Spleen (tissue), 11 donors: ENCODE measurements around the gene WDR6. TPM values are rescaled to one million over a fixed set of nuclear protein-coding genes. Genes with fewer than 3 reads are reported as not detected.

Experiments used
- DNase-seq: peaks from one replicate; pipeline ENCODE4 v3.0.0-alpha.2; 2020
- H3K27ac ChIP-seq, 8 donors: fragments of 200-600 bp; sonication (generic) in 7 of 8; 1 replicate in 4 of 8; 2 replicates in 4 of 8; pipeline versions ENCODE4 v1.5.0 to v1.8.0; 2016 to 2021; ENCODE audit warnings: inconsistent platforms in 4 of 8, mild to moderate bottlenecking in 4 of 8, moderate library complexity in 1 of 8
- H3K27me3 ChIP-seq, 7 donors: fragments of 200-600 bp; sonication (generic) in 6 of 7; replicated peaks in 1 of 7; 1 replicate in 4 of 7; 2 replicates in 3 of 7; pipeline versions ENCODE4 v1.5.0 to v1.8.0; 2016 to 2021; ENCODE audit warnings: inconsistent platforms in 3 of 7, mild to moderate bottlenecking in 1 of 7
- H3K36me3 ChIP-seq, 6 donors: fragments of 200-600 bp; sonication (generic) in 5 of 6; 1 replicate in 4 of 6; 2 replicates in 2 of 6; pipeline versions ENCODE4 v1.5.0 to v1.8.0; 2016 to 2021; ENCODE audit warnings: inconsistent platforms in 2 of 6
- H3K4me1 ChIP-seq, 6 donors: fragments of 200-600 bp; sonication (generic) in 5 of 6; 1 replicate in 3 of 6; 2 replicates in 3 of 6; pipeline versions ENCODE4 v1.5.0 to v1.8.0; 2016 to 2021; ENCODE audit warnings: inconsistent platforms in 3 of 6
- H3K4me3 ChIP-seq, 8 donors: fragments of 200-600 bp; sonication (generic) in 7 of 8; 1 replicate in 4 of 8; 2 replicates in 4 of 8; pipeline versions ENCODE4 v1.5.0 to v1.8.0; 2016 to 2021; ENCODE audit warnings: inconsistent platforms in 4 of 8, mild to moderate bottlenecking in 4 of 8, moderate library complexity in 2 of 8
- H3K9me3 ChIP-seq, 8 donors: fragments of 200-600 bp; sonication (generic) in 7 of 8; 1 replicate in 4 of 8; 2 replicates in 4 of 8; pipeline versions ENCODE4 v1.5.0 to v1.8.0; 2016 to 2021; ENCODE audit warnings: inconsistent platforms in 4 of 8
- POLR2A ChIP-seq, 3 donors: fragments of 450-650 bp; IDR thresholded peaks; one replicate each; pipeline ENCODE4 v1.5.1; 2017; ENCODE audit warnings: antibody characterized with exemption in 3 of 3, mild to moderate bottlenecking in 1 of 3
- POLR2AphosphoS5 ChIP-seq, 3 donors: sonication (generic); formaldehyde crosslinking; IDR thresholded peaks; one replicate each; pipeline ENCODE4 v1.5.1; 2017; ENCODE audit warnings: antibody characterized with exemption in 3 of 3
- WGBS, 5 donors: extraction: QIAGEN DNeasy Blood & Tissue Kit in 3 of 5; methylation state at CpG; one replicate each; pipeline versions ENCODE4 v1.1.5 to v1.1.7; 2013 to 2018; 5-methylcytosine and 5-hydroxymethylcytosine counted together
- intact Hi-C: fragments of 100-400 bp; cut with DNase I; formaldehyde crosslinking; loops from one replicate; pipeline ENCODE4 v1.15.0; 2023; ENCODE audit warnings: low total_unique reads
- polyA plus RNA-seq, 3 donors: library from polyadenylated mRNA; stranded (reverse); fragments of 200-250 nt; gene quantifications; one replicate each; pipeline ENCODE4 v1.2.1, GENCODE V29; 2013
- total RNA-seq, 7 donors: library from RNA; depleted of rRNA in 3 of 7; stranded (reverse); fragments of >200 nt in 3 of 7; fragmentation: NEBNext Ultra II Directional in 4 of 7; extraction: Animal tissue kit (Norgen Biotek cat#: 25700) in 4 of 7; gene quantifications; one replicate each; pipeline versions ENCODE4 v1.1.0 to v1.2.1, GENCODE V29; 2016 to 2021
- TF ChIP-seq, protein P1 (sequence below), 11 experiments: fragments of 200-600 bp in 7 of 11; fragments of 450-650 bp in 4 of 11; sonication (generic) in 4 of 11; IDR thresholded peaks in 8 of 11; conservative IDR thresholded peaks in 3 of 11; 1 replicate in 7 of 11; 2 replicates in 4 of 11; pipeline versions ENCODE4 v1.4.0 to v1.8.0; 2016 to 2021; ENCODE audit warnings: antibody characterized with exemption in 11 of 11, inconsistent platforms in 4 of 11, mild to moderate bottlenecking in 1 of 11
- donor health status: healthy with polysubstance abuse.
- donor health status: DM: no; HTN: no; CAD: no; lungs with moderate emphysema.
- donor health status: DM: no; HTN: no; CAD: no.
- donor health status: Bipolar disorder and iron deficiency.
- donor health status: healthy.
- donor health status: DM: no; HTN: no; CAD: no.
- donor health status: DM: yes; HTN: yes; CAD: no.

The WDR6 gene
- total and polyA plus RNA-seq, 10 donors, result 96.9 to 171 (median 142) TPM

DNA sequence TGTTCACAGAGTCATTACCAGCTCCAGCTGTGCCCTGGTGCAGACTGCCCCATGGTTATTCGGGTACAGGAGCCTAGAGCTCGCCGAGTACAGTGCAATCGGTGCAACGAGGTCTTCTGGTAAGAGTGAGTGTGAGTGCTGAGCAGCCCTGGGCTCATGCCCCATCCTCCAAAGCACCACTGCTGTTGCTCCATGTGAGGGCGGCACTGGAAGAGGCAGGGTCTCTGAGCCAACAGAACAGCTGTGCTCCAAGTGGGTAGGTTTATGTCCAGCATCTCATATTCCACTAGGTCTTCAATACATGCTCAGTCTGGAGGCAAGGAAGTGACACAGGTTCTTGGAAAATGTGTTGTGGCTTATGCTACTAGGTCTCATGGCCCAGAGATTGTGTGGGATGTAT lies 36.6 kb upstream of the WDR6 start:
- intact Hi-C loops, result no loop called here
- no peak for DNase-seq

DNA sequence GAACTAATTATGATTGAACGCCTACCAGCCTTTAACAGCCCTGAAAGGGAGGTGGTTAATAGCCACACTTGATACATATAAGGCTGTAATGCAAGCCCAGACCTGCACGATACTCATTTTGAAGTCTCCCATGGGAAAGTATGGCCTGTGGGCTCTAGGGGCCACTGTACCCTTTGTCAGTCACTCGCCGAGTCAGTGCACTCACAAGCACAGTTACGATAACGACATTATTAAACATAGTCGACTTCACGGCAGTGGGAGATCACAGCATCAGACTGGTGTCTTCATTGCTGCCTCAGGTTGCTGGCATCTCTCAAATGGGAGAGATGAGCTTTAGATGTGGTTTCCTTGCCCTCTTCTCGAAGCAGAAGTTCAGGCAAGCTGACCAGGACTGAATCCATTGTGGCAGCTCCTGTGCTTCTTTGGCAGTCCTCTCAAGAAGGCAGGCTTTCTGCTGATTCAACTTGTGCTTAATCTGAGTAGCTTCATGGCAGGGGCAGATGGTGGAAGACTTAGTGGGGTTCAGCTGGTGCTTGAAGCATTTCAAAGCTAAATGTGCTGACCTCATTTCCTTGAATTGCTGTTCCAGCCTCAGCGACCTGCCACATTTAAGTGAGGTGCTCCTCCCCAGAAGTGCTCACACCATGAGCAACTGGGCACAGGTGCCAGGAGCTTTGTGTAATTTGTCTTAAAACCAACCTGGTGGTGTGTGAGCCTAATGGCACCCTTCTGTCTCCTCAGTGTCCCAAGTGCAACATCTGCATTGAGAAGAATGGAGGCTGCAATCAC lies 32.9 kb upstream of the WDR6 start:
- DNase-seq, result no peak
- Histone ChIP-seq H3K27me3 (no peaks in the 10 kb centered on the region), H3K36me3 (peaks cover 10 to 100% (median 95%) of the 10 kb centered on the region in 6 donors), H3K4me1 (no peaks in the 10 kb centered on the region), H3K4me3 (no peak overlapping the region), H3K9me3 (no peaks in the 10 kb centered on the region), H3K27ac (no peak overlapping the region)
- WGBS, 5 donors, result 84 to 88% (median 85%) methylated on average over 10 of the region's 10 CpGs
- intact Hi-C loops, result no loop called here
- TF ChIP-seq POLR2AphosphoS5 (IDR thresholded peaks at IDR 0.05), result no peak
- TF ChIP-seq, protein P1, sequence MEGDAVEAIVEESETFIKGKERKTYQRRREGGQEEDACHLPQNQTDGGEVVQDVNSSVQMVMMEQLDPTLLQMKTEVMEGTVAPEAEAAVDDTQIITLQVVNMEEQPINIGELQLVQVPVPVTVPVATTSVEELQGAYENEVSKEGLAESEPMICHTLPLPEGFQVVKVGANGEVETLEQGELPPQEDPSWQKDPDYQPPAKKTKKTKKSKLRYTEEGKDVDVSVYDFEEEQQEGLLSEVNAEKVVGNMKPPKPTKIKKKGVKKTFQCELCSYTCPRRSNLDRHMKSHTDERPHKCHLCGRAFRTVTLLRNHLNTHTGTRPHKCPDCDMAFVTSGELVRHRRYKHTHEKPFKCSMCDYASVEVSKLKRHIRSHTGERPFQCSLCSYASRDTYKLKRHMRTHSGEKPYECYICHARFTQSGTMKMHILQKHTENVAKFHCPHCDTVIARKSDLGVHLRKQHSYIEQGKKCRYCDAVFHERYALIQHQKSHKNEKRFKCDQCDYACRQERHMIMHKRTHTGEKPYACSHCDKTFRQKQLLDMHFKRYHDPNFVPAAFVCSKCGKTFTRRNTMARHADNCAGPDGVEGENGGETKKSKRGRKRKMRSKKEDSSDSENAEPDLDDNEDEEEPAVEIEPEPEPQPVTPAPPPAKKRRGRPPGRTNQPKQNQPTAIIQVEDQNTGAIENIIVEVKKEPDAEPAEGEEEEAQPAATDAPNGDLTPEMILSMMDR (IDR thresholded peaks at IDR 0.05 in 8 of 11, conservative IDR thresholded peaks at IDR 0.05 in 3 of 11), result no peak
- TF ChIP-seq POLR2A (IDR thresholded peaks at IDR 0.05), result no peak

More for the DNA sequence above, 36.6 kb upstream of the WDR6 start:
- H3K27me3 ChIP-seq, result no peaks in the 10 kb centered on the region
- H3K36me3 ChIP-seq, result peaks cover 10 to 100% (median 92%) of the 10 kb centered on the region in 6 donors
- H3K4me3 ChIP-seq, result no peak overlapping the region
- TF ChIP-seq, protein P1 (IDR thresholded peaks at IDR 0.05 in 8 of 11, conservative IDR thresholded peaks at IDR 0.05 in 3 of 11), result no peak
- TF ChIP-seq POLR2A (IDR thresholded peaks at IDR 0.05), result no peak
- no peak for TF ChIP-seq POLR2AphosphoS5 (IDR thresholded peaks at IDR 0.05)
- no peaks in the 10 kb centered on the region for H3K4me1 ChIP-seq
- WGBS, 5 donors, result 83 to 100% (median 97%) methylated on average over 1 to 6 of the region's 6 CpGs
- no peak overlapping the region for H3K27ac ChIP-seq
- H3K9me3 ChIP-seq, result no peaks in the 10 kb centered on the region

DNA sequence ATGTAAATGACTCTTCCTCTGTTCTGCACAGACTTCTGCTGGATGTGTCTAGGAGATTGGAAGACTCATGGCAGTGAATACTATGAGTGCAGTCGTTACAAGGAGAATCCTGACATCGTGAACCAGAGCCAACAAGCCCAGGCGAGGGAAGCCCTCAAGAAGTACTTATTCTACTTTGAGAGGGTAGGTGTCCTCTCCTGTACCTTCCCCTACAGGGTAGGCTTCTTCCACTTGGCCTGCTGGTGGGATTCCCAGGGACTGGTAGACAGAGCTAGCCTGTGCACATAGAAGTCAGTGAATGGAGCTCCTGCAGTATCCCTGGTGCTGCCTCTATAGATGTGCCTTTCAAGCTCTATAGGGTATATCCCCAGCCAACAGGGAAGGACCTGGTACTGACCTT lies 27.7 kb upstream of the WDR6 start:
- Histone ChIP-seq H3K4me1 (no peaks in the 10 kb centered on the region), H3K27ac (no peak overlapping the region), H3K27me3 (no peaks in the 10 kb centered on the region), H3K36me3 (peaks cover 5 to 98% (median 92%) of the 10 kb centered on the region in 6 donors), H3K4me3 (no peak overlapping the region), H3K9me3 (no peaks in the 10 kb centered on the region)
- TF ChIP-seq POLR2AphosphoS5 (IDR thresholded peaks at IDR 0.05) (no peak), POLR2A (IDR thresholded peaks at IDR 0.05) (no peak)
- TF ChIP-seq, protein P1 (IDR thresholded peaks at IDR 0.05 in 8 of 11, conservative IDR thresholded peaks at IDR 0.05 in 3 of 11), result no peak
- no peak for DNase-seq
- WGBS, 5 donors, result 87 to 100% (median 97%) methylated on average over 2 to 3 of the region's 3 CpGs
- intact Hi-C loops, result no loop called here

DNA sequence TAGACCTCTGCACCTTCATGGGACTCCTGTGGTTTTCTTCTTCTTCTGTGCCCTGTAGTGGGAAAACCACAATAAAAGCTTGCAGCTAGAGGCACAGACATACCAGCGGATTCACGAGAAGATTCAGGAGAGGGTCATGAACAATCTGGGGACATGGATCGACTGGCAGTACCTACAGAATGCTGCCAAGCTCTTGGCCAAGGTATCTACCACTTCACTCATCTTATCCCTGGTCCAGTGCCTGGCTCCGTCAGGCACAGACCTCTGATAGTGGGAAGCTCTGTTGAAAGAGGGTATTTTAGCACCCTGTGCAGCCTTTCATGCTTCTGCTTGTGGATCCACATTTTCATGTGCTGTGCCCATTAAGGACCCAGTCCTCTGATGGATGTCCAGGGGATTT lies 26.9 kb upstream of the WDR6 start:
- Histone ChIP-seq H3K4me3 (no peak overlapping the region), H3K27ac (no peak overlapping the region), H3K27me3 (no peaks in the 10 kb centered on the region), H3K36me3 (peaks cover 5 to 98% (median 92%) of the 10 kb centered on the region in 6 donors), H3K9me3 (no peaks in the 10 kb centered on the region), H3K4me1 (no peaks in the 10 kb centered on the region)
- TF ChIP-seq POLR2A (IDR thresholded peaks at IDR 0.05) (no peak), POLR2AphosphoS5 (IDR thresholded peaks at IDR 0.05) (no peak)
- TF ChIP-seq, protein P1 (IDR thresholded peaks at IDR 0.05 in 8 of 11, conservative IDR thresholded peaks at IDR 0.05 in 3 of 11), result no peak
- intact Hi-C loops, result no loop called here
- WGBS, 5 donors, result 91 to 97% (median 95%) methylated on average over 4 of the region's 4 CpGs
- DNase-seq, result no peak
